ENCODE results near the gene DIP2C.
"Not testable (repeated sequence)": the region's sequence is repeated elsewhere in the genome, so short reads cannot be mapped to it uniquely, and the experiment has no call there.

The DIP2C gene

GRCh38 chr10:527416-527815 is 162.1 kb downstream of the DIP2C start:
- DNase-seq: no peak

DNA sequence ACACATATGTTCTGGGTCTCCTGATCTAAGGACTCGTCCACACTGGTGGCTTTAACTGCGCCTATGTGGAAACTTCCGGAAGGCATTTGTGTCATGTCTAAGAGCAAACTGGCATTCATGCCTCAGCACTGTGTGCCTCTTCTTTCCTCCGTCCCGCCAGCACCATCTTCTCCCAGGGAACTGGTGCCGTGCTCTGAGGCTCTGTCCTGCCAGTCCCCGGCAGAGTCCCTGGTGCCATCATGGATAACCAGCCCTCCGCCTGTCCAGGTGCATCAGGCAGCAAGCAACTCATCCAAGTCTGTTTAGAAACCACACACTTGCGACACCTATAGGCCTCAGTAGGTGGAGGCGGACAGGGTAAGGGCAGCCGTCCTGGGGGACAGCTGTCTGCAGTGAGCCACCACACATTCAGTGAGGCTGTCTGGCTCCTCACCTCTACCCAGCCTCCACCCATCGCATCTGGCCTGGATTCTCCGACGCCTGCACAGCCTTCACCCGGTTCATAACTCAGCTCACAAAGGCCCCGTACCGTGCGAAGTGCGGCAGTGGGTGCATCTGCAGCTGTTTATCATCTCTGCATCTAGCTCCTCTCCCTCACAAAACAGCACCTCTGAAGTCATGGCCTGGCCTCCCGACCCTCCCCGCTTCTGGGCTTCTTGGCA is 162.7 kb downstream of the DIP2C start:
- no peak for DNase-seq

- no peak for DNase-seq
Measured at GRCh38 chr10:525565-526315, 163.7 kb downstream of the DIP2C start.

GRCh38 chr10:523925-524324 is 165.5 kb downstream of the DIP2C start:
- DNase-seq: no peak

GRCh38 chr10:522350-522749 is 167.1 kb downstream of the DIP2C start:
- DNase-seq: no peak

- no peak for DNase-seq
Measured at GRCh38 chr10:521261-522250, 167.9 kb downstream of the DIP2C start.

DNA sequence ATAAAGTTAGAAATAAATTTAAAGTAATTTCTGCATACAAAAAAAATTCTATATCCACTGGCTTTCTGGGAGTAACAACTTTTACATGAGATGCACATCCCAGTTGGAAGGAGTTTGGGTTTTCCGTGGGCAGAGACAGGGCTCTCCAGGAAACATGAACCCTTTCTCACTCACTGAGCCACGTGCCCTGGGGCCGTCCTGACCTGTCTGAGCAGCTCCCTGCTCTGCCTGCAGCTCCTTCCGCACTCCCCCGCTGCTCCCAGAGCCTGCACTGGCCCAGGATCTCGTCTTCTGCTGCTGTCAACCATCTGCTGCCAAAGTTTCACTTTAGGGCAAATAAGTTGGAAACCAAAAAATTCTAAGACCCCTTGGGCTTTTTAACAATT is 169.1 kb downstream of the DIP2C start:
- no peak for DNase-seq

DNA sequence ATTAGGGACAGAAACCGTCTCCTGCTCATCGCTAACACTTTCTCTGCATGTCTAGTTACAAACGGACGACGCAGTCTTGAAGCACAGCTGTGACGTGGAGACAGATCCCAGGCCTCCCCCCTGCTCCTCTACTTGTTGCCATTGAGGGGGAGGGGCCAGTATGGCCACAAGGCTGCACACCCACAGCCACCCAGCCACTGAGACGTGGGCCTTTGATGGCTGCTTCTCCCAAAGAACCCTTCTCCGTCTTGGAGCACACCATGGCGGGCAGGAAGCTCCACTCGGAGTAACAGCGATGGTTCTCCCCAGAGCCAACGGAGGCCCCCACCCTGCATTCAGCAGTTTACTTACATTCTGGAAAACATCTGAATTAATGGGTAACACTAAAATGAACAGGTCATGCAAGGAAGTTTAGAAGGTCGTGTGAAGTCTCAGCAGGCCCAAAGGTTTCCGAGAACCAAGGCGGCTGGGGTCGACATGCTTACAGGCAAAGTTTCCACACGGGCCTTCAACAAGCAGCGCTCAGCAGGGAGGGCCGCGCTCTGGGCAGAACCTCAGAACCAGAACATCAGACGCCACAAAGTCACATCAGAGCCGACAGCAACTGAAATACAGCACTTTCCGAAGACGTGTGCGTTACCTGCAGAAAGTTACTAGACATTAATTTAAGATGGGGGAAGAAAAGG is 169.6 kb downstream of the DIP2C start:
- DNase-seq: no peak

DNA sequence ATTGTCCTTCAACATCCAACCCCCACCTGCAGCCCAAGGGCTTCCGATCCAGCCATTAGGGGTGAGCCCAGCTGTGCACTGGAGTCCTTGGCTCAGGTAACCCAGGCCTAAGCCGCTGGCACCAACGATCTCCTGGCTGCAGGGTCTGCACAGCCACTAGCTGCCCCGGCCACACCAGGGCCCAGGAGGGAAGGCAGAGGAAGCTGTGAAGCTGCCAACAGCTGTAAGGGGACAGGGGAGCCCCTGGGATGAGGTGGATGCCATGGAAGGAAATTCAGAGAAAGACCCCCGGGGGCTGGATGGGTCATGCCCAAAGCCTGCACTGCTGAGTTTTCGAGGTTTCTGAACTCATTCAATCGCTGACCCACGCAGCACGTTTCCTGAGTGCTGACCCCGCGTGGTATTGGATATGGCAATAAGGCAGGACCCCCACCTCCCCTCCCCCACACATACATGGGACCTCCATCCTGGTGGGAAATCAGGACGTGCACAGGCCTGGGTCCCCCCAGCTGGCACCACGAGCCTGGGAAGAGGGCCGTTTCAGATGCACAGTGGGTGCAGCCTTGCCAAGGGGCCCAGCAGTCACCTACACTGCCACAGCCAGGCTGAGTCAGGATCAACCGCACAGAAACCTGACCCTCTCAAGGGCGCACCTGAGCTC is 170.3 kb downstream of the DIP2C start:
- no peak for DNase-seq

- no peak for DNase-seq
Measured at GRCh38 chr10:517872-518475, 171.5 kb downstream of the DIP2C start.

GRCh38 chr10:517241-517830 is 172.1 kb downstream of the DIP2C start:
- no peak for DNase-seq

GRCh38 chr10:516764-517163 is 172.7 kb downstream of the DIP2C start:
- no peak for DNase-seq

GRCh38 chr10:515674-516073 is 173.8 kb downstream of the DIP2C start:
- DNase-seq: no peak

DNA sequence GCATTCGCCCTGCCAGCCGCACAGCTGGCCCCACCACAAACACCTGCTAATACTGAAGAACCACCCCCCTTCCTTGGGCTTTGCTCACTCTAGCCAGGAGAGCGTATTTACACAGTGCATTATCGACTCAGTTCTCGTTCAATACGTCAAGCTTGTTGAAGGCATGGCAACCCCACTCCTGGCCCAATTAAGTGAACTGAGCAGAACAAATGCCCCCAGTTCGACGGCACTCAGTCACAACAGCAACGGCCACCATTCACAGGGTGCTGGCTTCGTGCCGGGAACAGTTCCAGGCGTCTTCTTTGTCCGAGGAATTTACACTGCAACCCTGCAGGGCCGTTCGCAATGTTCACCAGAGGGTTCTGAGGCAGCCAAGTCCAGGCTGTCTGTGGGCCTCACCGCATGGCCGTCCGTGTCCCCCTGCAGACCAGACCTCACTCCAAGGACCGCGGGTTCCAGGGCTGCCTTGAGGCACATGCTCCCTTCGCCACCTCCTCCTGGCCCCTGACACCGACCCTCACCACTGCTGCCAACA is 175.3 kb downstream of the DIP2C start:
- no peak for DNase-seq

- DNase-seq: no peak
Measured at GRCh38 chr10:513393-513792, 176.1 kb downstream of the DIP2C start.

- DNase-seq: not testable (repeated sequence)
Measured at GRCh38 chr10:512661-513060, 176.8 kb downstream of the DIP2C start.

DNA sequence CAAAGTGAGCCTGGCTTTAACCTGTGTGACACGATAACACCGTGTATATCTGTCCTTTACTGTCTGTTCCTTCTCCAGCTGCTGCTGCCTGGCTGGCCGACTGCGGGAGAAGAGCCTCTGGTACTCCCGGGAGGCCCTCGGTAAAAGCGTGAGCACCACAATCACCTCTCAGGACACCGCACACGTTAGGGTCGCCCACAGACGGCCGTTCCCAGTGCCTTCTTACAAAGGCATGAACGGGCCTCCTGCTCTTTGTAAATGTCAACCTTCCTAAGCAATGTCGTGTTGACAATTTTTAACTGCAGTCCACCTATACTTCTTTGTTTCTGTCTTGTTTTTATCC is 177.6 kb downstream of the DIP2C start:
- no peak for DNase-seq

DNA sequence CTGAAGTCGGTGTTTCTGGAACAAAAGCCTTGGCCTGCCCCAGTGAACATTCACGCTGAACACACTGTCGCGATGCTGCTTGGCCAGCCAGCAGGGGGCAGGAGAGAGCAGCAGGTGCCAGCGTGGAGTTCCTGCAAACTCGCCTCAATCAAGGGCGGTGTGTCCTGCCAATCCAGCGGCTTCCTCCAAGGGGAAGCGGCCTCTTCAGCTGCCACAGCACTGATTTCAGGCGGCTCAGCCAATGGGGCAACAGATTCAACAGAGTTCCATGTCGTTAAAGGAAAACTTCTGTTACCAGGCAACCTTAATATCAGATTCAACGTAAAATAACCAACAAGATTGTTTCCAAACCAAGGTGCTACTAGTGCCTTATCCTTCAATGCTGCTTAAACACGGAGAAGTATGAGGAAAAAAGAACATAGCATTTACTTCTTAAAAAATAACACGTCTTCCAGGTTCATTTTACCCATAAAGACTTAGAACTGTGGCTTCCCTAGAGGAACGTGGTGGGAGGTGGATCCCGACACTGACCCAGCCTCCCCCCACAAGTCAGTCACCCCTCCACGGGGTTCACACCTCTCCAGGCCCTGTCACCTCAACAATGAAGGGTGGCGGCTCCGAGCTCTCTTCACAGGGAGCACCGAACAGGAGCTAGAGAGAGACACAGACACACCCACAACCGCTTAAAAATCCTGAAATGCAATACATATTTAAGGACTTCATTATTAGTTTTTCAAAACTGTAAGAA is 178.2 kb downstream of the DIP2C start:
- DNase-seq: no peak

- no peak for DNase-seq
Measured at GRCh38 chr10:510415-510881, 179.0 kb downstream of the DIP2C start.

DNA sequence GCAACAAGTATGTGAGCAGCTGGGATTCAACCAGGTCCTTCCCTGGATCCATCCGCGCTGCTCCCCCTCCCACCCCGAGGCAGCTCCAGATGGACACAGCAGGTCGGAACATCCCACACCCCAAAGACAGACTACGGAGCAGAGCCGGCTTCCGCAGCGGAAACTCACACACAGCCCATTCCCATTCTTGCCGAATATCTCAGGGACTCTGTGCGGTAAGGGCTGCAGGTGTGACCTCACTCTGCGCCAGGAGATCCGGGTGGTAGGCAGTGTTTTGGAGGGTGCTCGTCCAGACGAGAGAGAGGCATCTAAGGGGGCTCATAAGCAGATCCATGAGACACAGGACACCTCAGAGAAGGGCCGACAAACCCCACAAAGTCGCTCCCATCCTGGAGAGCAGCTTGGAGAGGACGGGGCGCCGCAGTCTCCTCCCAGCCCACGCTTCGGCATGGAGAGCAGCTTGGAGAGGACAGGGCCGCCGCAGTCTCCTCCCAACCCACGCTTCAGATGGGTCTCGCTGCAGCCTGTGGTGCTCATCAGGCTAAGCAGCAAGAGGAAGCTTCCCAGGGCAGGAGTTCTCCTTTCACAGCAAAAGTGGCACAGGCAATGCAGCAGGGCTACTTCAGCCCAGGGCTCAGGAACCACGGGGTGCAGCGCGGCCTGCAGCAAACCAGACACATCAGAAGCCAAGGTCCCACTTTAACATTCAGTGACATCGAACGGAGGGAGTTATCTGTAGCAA is 179.9 kb downstream of the DIP2C start:
- DNase-seq: no peak

Data from SIG-M5 (cell line).